ENCODE results near the gene GCSAML.

GCSAML gene

GRCh38 chr1:247548092-247548491 lies 842 bp upstream of the GCSAML start:
- H3K4me3 ChIP-seq (ENCODE audit: low read depth, low read length, poor library complexity, severe bottlenecking) = no peak overlapping the region
- no peak overlapping the region for H3K9ac ChIP-seq (ENCODE audit: low read length)
- no peaks in the 10 kb centered on the region for H3K36me3 ChIP-seq (ENCODE audit: insufficient read depth, low read length)
- H3K4me1 ChIP-seq (ENCODE audit: insufficient read depth, low read length, severe bottlenecking) = no peaks in the 10 kb centered on the region
- no peak overlapping the region for H3K27ac ChIP-seq (ENCODE audit: low read depth, low read length, poor library complexity, severe bottlenecking)
- H4K20me1 ChIP-seq (ENCODE audit: insufficient read depth, low read length) = no peaks in the 10 kb centered on the region
- no peaks in the 10 kb centered on the region for H3K27me3 ChIP-seq (ENCODE audit: insufficient read depth, low read length)
- no peak overlapping the region for H2AFZ ChIP-seq (ENCODE audit: low read length)
- H3K9me2 ChIP-seq (ENCODE audit: low read depth, low read length) = no peaks in the 10 kb centered on the region
- TF ChIP-seq CTCF (IDR thresholded peaks at IDR 0.05; ENCODE audit: low read length) = no peak
- TF ChIP-seq EZH2 (IDR thresholded peaks at IDR 0.05; ENCODE audit: borderline replicate concordance, low read length) = no peak
- H3K79me2 ChIP-seq (ENCODE audit: insufficient read depth, low read length) = no peaks in the 10 kb centered on the region
- H3K4me2 ChIP-seq (ENCODE audit: low read length) = no peak overlapping the region
- no peaks in the 10 kb centered on the region for H3K9me3 ChIP-seq (ENCODE audit: low read length)
- no peaks in the 10 kb centered on the region for H3F3A ChIP-seq (ENCODE audit: insufficient read depth, low read length)

- Histone ChIP-seq H3F3A (ENCODE audit: insufficient read depth, low read length) (no peaks in the 10 kb centered on the region), H3K9me2 (ENCODE audit: low read depth, low read length) (no peaks in the 10 kb centered on the region), H3K36me3 (ENCODE audit: insufficient read depth, low read length) (no peaks in the 10 kb centered on the region), H3K27ac (ENCODE audit: low read depth, low read length, poor library complexity, severe bottlenecking) (no peak overlapping the region), H3K4me1 (ENCODE audit: insufficient read depth, low read length, severe bottlenecking) (no peaks in the 10 kb centered on the region), H3K9ac (ENCODE audit: low read length) (no peak overlapping the region), H3K27me3 (ENCODE audit: insufficient read depth, low read length) (no peaks in the 10 kb centered on the region), H4K20me1 (ENCODE audit: insufficient read depth, low read length) (no peaks in the 10 kb centered on the region), H3K9me3 (ENCODE audit: low read length) (no peaks in the 10 kb centered on the region), H3K4me3 (ENCODE audit: low read depth, low read length, poor library complexity, severe bottlenecking) (no peak overlapping the region), H3K4me2 (ENCODE audit: low read length) (no peak overlapping the region), H3K79me2 (ENCODE audit: insufficient read depth, low read length) (no peaks in the 10 kb centered on the region), H2AFZ (ENCODE audit: low read length) (no peak overlapping the region)
- no peak for TF ChIP-seq CTCF (IDR thresholded peaks at IDR 0.05; ENCODE audit: low read length)
- no peak for TF ChIP-seq EZH2 (IDR thresholded peaks at IDR 0.05; ENCODE audit: borderline replicate concordance, low read length)
Observed at GRCh38 chr1:247551721-247552120, 2.8 kb downstream of the GCSAML start.

- H2AFZ ChIP-seq (ENCODE audit: low read length) = no peak overlapping the region
Observed at GRCh38 chr1:247552231-247552630, 3.3 kb downstream of the GCSAML start.

More at GRCh38 chr1:247552231-247552630, 3.3 kb downstream of the GCSAML start:
- no peaks in the 10 kb centered on the region for H3K4me1 ChIP-seq (ENCODE audit: insufficient read depth, low read length, severe bottlenecking)
- no peak overlapping the region for H3K4me3 ChIP-seq (ENCODE audit: low read depth, low read length, poor library complexity, severe bottlenecking)
- TF ChIP-seq CTCF (IDR thresholded peaks at IDR 0.05; ENCODE audit: low read length) (no peak), EZH2 (IDR thresholded peaks at IDR 0.05; ENCODE audit: borderline replicate concordance, low read length) (no peak)
- no peak overlapping the region for H3K9ac ChIP-seq (ENCODE audit: low read length)
- H3F3A ChIP-seq (ENCODE audit: insufficient read depth, low read length) = no peaks in the 10 kb centered on the region
- no peaks in the 10 kb centered on the region for H3K9me3 ChIP-seq (ENCODE audit: low read length)
- H4K20me1 ChIP-seq (ENCODE audit: insufficient read depth, low read length) = no peaks in the 10 kb centered on the region
- no peaks in the 10 kb centered on the region for H3K79me2 ChIP-seq (ENCODE audit: insufficient read depth, low read length)
- no peak overlapping the region for H3K27ac ChIP-seq (ENCODE audit: low read depth, low read length, poor library complexity, severe bottlenecking)
- H3K27me3 ChIP-seq (ENCODE audit: insufficient read depth, low read length) = no peaks in the 10 kb centered on the region
- no peaks in the 10 kb centered on the region for H3K9me2 ChIP-seq (ENCODE audit: low read depth, low read length)
- no peaks in the 10 kb centered on the region for H3K36me3 ChIP-seq (ENCODE audit: insufficient read depth, low read length)
- H3K4me2 ChIP-seq (ENCODE audit: low read length) = no peak overlapping the region
